GM04503 (cell line): ENCODE results near the gene MEGF11.

ENCODE experiments used
- DNase-seq: peaks from one replicate; pipeline ENCODE4 v3.0.0-alpha.2; 2012; ENCODE audit warnings: low read depth

MEGF11 gene

DNA sequence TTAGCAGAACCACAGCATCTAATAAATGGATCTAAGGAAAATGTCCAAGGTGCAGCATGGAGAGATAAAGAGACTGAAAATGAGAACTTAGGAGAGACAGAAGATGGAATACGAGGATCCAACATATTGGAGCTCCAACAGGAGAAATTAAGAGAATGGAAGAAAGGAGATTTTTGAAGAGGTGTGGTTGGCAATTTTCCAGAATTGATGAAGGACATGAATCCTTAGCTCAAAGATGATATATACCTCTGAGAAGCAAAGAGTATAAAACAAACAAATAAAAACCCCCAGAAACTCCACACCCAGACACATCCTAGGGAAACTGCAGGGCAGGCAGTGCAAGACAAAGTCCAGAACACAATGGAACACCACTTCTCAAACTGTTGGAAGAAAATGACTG is 141.2 kb downstream of the MEGF11 start:
- DNase-seq = no peak

DNA sequence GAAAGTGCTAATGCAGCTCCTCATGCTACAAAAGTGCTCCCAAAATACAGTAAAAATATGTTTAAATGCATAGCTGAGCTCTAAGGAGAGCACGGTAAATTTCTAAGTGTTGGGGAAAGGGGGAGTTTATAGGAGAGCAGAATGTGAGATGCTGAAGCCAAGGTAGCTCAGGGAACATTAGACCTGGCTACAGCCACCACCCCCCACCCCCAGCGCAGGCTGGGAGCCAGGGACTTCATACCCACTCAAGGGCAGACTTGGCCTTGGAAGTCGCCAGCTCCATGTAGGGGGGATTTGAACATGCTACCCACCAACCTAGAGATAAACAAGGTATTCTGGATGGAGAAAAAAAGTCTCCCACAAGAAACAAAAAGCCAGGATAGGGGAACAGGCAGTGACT is 142.2 kb downstream of the MEGF11 start:
- no peak for DNase-seq

DNA sequence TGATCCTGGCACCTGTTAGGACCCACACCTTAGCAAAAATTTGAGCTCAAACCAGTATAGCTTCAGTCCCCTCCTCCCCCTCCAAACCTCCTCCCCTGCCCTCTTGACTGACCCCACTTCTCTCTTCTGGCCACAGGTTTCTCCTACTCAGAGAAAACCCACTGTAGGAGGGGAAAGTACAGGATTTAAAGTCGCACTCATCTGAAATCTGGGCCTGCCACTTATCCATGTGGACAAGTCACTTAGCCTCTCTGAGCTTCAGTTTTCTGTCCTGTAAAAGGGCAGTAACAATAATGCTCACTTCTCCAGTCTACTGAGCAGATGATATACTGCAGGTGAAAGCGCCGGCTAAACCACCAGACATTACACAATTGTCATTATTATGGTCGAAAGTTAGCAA is 142.7 kb downstream of the MEGF11 start:
- no peak for DNase-seq

DNA sequence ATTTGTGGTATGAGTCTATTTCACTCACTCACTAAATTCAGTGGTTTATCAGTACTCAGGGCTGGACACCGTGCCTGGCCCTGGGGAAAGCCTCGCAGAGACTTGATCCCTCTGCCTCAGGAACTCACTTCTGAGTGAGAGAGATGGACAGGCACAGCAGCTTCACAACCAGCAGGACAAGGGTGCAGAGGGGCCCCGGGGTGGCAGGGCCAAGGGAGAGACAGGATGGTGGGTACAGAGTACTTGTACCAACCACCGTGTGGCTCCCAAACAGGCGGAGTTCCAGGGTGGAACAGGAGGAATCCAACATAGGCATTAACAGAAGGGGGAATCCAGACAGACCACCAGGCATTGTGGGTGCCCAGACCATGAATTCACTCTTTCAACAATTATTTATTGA is 143.7 kb downstream of the MEGF11 start:
- no peak for DNase-seq

DNA sequence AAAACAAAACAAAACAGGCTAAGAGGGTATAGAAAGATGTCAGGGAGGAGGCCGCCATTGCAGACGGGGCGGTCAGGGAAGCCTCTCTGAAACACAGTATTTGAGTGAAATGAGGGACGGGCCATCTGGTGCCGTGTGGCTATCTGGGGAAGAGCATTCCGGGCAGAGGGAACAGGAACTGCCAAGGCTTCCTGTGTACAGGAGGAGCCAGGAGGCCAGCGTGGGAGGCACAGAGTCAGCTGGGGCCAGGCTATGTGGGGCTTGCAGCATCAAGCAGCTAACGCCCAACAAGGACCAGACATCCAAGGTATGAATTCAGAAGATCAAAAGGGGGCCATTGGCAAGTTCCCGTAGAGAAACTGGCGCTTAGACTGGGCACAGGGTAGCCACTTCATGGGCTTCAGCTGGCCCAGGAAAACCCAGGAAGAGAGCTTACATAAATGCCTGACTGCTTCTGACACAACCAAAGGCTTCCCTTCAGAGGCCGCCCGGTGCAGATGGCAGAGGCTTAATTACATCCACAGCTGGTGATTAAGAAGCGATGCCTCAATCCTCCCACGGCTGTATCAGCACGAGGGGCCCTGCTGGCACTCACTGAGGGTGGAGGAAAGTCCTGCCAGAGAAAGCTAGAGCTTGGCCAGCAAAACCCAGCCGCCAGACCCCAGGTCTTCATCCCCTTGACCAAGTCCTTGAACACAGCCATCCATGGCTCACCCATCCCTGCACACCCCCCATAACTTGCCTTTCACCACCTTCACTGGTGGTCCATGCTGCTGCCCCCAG is 144.9 kb downstream of the MEGF11 start:
- no peak for DNase-seq

DNA sequence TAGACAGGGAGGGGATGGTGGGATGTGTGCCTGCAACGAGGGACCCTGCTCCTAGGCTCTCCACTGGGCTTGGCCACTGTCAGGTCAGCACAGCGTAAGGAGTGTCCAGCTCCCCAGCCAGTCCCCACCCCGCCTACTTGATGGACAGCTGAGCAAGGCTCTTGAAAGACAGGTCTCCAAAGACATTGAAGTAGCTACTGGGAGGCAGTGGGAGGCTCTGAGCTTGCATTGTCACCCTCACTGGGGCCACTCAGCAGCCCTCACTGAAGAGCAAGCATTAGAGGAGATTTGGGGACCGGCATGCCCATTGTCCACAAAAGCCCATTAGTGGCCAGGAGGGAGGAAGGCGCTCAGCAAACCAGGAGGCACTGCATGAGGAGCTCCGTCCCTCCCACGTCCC is 146.5 kb downstream of the MEGF11 start:
- no peak for DNase-seq

DNA sequence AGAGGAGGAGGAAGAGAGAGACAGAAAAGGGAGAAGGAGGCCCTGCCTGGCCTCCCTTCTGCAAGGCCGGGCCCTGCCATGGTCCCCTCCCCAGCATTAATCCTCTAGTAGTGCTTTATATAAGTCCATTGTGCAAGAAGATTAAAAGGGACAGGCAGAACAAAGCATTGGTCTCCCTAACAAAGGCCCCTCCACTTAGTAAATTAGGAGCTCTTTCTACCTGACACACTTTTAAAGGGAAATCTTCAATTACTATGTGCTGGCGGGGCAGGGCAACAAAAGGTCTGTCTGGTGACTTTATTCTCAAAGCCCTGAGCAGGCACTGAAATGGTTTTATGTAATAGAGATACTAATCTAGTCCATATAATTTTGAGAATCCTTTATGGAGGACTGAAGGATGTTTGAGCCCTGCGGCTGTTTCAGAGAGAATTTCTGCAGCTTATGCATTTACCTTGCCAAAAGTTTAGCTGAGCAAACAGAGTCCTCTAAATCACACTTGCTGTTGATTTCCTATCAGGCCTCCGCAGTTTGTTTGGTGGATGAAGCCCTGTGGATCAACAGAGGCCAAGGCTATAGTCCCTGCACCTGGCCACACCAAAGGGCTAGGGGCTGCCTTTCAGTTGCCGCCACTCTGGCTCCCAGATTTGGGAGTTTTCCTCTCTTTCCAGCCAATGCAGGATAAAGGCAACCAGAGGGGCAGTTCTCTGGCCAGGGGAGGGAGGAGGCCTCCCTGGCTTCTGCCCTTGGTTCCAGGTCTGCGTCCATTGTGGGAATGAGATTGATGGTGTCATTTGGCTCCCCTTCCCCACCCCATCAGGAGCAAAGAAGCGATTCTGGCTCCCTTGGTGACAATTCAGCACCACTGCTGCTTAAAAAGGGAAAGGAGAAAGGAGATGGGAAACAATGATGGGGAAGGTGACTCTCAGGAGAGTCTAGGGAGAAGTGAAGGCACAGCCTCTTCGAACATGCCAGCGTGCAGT is 148.0 kb downstream of the MEGF11 start:
- DNase-seq = no peak

DNA sequence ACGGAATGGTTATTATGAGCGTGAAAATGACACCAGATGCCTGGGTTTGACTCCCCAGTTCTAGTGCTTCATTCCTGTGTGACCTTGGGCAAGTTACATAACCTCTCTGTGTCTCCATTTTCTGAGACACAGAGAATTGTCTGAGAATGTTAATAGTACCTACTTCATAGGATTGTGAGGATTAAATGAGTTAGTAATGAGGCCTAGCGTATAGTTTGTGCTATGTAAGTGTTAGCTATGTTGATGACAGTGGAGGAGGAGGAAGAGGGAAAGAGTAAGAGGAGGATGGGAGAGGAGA is 150.3 kb downstream of the MEGF11 start:
- DNase-seq = no peak

DNA sequence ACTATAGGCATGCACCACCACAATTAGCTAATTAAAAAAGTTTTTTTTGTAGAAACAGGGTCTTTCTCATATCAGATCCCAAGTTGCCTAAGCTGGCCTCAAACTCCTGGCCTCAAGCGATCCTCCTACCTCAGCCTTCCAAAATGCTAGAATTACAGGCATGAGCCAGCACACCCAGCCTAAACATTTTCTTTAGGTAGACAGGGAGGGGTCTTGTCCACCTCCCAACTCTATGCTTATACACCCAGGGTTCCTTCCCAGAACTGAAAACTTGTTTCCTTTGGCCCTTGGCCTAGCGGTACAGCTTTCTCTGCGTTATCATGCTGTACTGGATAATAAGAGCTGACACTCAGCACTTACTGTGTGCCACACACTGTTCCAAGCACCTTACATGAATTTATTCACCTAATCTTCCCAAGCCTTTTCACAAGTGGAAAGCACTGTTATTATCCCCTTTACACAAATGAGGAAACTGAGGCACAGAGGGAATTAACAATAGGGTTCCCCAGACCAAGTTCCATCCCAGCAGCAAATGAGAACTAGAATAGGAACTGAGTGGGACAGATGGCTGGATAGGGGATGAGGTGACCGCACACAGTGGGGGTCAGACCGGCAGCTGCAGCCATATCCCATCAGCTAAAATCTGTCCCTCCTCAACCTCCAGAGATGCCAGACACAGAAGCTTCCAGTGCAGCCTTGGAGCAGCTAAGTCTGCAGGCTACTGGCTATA is 150.8 kb downstream of the MEGF11 start:
- DNase-seq = no peak

DNA sequence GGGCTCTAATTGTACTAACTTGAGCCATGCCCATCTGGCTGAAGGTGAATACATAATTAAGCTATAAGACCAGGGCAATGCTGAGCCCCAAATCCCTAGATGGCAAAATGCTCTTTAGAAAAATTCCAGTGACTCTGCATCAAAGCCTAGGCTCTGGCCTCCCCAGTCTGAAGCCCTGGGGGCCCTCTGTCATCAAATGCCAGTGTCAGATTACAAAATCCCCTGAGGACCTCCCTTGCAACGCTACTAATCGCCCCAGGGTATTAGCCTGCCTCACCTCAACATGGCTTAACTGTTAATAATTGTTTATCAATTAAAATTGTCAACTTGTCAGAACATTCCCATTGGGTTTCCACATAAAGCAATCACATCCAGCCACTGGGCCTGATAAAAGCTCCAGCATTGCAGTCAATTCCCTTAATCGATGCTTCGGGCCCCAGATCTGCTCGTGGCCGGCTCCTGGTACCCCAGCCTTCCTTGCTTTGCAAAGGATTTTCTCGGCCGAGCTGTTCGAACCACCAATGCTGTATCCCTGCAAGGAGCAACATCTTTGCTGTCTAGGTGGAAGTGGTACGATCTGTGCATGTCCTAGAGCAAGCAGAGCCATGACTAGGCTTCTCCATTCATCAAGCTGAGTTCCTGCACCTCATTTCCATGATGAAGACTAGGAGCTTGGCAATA is 151.7 kb downstream of the MEGF11 start:
- no peak for DNase-seq

DNA sequence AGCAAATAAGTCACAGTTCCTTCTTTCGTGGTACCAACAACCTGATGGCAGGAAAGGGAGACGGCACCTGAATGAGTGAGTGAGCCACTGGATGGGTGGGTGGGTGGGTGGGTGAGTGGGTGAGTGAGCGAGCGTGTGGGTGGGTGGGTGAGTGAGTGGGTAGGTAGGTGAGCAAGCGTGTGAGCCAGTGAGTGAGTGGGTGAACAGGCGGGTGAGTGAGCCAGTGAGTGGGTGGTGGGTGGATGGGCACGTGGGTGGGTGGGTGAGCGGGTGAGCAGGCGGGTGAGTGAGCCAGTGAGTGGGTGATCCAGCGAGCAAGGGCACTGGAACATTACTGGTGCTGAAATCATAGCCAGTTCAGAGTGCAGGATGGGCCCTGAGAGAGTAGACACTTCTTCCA is 152.8 kb downstream of the MEGF11 start:
- DNase-seq = no peak

DNA sequence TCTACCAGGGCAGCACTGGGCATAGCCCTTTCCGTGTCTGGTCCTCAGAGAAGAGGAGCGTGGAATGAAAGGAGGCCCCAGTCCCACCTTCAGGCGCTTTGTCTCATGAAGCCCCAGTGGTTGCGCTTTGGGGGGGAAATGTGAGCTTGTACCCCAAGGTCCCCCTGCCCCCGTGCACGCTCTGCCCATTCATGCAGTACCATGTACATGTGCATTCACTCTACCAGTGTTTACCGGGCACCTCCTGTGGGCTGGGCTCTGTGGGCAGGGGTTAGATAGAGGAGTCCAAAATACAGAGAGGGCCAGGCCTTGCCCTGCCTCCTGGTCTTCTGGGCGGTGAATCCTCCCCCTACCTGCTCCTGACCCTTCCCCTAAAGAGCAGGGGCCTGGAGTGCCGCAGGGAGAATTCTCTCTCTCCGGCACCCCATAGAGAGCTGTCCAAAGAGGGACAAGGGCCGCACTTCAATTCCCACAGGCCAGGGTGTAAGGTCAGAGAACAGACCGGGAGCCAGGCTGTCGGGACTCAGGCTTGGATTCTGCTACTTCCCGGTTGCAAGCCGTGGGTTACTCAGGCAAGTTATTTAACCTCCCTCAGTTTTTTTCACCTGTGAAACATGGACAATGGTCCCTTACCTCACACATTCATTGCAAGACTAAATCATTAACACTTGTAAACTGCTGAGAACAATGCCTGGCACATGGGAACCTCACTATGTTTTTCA is 153.4 kb downstream of the MEGF11 start:
- no peak for DNase-seq

DNA sequence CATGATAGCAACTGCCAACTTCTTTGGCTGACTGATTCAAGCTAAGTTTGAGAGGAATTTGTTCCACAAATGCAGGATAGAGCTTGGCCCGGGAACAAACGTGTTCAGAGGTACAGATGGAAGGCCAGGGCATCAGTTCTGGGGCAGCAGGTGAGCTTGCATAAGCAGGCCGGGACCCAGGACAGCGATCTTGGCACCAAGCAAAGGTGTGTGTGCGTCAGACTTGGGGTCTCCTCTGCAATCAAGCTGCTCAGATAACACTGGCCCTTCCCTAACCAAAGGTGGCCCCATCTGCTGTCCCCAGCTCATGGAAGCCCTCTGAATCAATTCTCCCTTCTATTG is 155.6 kb downstream of the MEGF11 start:
- no peak for DNase-seq

DNA sequence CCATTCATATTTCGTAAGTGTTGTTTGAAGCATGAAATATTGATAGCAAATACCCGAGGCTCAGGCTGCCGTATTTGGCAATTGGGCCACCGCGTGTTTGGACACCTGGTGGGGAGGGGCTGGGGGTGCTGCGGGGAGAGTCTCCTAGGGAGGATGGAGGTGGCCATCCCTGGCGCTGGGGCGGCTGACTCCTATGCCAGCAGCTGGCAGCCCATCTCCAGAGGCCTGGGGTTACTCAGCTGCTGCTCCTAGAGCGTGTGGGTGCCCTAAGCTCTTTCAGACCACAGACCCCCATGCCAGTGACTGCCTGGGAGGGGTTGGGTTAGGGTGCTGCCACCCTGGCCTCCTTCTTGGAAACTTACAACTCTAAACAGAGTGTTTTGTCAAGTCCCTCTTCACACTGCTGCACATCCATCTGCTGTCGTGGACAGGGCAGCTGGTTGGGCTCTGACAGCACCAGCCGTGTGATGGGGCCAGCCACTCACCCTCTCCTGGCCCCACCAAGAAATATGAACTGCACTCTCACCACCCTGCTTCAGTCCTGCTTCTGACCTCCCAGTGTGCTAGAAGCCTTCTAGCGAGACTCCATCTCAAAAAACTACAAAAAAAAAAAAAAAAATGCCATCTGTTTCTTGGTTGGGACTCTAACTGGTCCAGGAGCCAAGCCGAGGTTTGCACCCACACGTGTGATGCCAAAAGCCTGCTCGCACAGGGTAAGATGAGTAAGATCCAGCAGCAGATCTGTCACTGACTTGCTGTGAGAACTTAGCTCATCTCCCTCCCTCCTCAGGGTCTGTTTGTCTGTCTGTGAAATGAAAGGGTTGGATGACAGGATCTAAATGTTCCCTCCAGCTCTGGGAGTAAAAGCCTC is 156.2 kb downstream of the MEGF11 start:
- no peak for DNase-seq

DNA sequence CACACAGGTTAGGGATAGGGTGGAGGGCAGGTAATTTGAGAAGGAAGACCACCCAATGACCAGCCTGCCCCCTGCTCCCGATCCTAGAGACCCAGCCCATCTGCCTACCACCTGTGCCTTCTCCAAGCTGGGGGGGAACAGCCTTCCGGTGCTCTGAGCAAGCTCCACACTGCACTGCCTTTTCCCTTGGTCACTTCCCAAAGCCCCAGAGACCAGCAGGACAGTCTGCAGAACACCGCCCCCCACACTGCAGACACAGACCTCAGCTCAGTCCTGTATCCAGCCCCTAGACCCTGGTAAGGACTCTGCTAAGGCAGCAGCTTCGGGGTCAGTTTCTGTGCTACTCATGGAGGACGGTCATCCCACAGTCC is 156.9 kb downstream of the MEGF11 start:
- DNase-seq = no peak

DNA sequence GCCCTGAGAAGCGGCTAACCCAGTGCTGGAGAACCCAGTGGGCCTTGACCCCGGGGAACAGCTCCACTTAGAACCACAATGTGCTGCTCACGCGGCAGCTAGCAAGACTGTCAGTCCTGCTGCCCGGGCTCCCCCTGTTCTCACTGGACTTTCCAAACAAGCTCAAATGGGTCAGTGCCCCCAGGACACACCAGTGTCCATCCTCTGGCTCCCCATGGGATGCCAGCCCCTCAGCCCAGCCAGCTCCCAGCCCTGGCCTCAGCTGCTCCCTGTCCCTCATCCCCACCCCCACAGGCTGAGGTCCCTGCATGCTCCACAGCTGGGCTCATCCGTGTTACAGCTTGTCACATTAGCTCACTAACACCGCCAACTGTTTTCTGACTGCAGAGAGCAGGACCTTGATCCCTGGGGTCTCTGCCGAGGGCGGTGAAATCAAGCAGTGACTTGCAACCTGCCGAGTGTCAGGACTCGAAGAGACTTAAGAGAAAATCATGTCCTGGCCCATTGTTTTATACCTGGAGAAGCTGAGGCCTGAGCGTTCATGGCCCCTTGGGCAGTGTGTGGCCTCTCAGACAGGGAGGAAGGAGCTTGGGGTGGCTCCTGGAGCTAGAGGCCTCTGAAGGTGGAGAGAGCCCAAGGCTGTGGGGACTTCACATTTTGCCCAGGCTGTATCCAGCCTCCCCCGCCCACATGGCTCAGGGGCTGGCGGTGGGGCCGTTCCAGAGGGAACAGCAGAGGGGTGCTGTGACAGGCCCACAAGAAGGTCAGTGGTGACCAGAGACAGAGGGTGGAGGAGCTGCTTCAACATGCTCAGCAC is 157.5 kb downstream of the MEGF11 start:
- no peak for DNase-seq

DNA sequence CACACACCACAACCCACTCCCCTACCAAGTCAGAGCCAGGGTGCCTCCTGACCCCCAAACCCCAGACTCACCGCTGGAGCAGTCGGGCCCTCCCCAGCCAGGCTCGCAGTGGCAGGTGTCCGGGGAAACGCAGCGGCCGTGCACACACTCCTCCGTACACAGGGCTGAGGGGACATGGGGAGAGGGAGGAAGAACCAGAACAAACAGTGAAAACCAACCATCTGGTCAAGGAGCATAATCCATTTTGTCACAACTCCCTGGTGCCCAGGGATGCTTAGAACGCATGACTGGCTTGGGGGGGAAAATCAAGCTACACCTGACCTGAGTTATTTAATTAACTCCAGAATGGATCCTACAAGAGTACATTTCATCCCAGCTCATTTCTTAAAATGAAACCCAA is 159.2 kb downstream of the MEGF11 start:
- no peak for DNase-seq

DNA sequence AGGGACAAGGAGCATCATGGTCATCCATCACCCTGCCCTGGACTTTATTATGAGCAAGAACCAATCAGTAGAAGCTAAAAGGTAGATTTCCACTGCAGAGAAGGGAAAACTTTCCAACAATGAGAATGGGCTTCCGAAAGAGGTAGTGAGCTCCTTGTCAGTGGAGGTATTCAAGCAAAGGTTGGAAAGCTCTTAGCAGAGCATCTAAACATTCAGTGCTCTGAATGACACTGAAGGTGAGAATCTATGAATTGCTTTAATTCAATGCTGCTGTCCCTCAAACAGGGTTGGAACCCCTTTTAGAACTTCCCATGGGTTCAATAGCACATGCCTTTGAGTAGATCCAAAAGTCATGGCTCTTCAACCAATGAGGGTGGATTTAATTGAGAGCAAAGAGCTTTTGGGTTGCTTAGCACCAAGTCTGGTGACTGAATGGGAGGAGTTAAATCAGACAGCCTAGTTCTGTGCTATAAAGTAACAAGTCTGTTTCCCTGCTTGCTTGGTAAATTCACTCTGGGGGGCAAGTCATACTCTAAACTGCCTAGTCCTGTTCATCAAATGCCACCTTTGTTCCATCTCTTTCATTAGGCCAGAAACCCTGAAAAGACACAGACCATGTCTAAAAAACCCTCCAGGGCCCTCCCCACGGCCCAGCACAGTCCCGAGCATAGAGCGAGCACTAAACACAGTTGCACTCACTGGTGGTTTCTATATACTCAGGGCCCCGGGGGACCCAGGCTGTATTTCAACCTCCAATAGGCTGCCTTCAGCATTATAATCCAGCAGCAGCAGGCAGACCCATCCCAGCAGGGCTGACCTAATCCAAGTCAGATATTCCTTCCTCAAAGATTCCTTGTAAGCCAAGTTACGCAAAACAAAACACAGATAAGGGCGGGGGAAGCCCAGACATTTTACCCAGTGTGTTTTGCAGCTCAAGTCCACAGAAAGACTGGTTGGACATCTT is 161.2 kb downstream of the MEGF11 start:
- DNase-seq = no peak

DNA sequence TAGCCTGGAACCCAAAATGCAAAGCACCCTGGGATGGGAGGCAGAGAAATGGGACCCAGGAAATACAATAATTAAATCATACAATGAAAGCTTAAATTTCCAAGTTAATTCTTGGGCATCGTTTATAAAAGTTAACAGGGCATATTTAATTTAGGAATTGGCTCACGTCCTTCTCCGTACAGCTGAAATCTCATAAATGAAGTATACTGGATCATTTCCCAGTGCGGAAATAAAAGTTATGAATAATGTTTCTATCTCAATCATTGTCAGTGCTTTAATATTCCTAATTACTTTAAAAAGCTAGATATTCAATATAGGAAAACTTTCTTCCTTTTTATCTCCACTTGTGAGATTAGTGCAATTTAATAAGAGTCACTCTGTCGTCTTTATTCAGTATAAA is 164.0 kb downstream of the MEGF11 start:
- no peak for DNase-seq
